Measurements from ENCODE around the gene HSPA9. TPM values are rescaled to one million over a fixed set of nuclear protein-coding genes. Genes with fewer than 3 reads are reported as not detected.

HSPA9 gene
- total RNA-seq, 2 experiments from 2014 or later, result 205 to 217 TPM

- ChIA-PET CTCF (interaction anchor here (1.3 kb wide), 1 partner anchor 25 kb away, joined by 6 read pairs; no protein-coding TSS in a partner anchor), POLR2A (no interaction called here)
- H3K36me3 Mint-ChIP-seq (ENCODE audit: low read depth), result no peaks in the 10 kb centered on the region
- H3K27me3 Mint-ChIP-seq, result peaks cover 25% of the 10 kb centered on the region
- no peaks in the 10 kb centered on the region for H3K9me3 Mint-ChIP-seq
- H3K27ac Mint-ChIP-seq, result no peak overlapping the region
- H3K4me3 Mint-ChIP-seq, result no peak overlapping the region
- DNase-seq, result no peak
- peaks cover 16% of the 10 kb centered on the region for H3K4me1 Mint-ChIP-seq
Observed at GRCh38 chr5:138604176-138604785, 29.1 kb upstream of the HSPA9 start.

- Mint-ChIP-seq H3K27me3 (peaks cover 30% of the 10 kb centered on the region), H3K4me3 (no peak overlapping the region), H3K27ac (no peak overlapping the region), H3K9me3 (no peaks in the 10 kb centered on the region), H3K36me3 (ENCODE audit: low read depth) (no peaks in the 10 kb centered on the region), H3K4me1 (peaks cover 16% of the 10 kb centered on the region)
- DNase-seq, result no peak
- ChIA-PET CTCF (interaction anchor here (1.3 kb wide), 1 partner anchor 24 kb away, joined by 6 read pairs; no protein-coding TSS in a partner anchor), POLR2A (no interaction called here)
Observed at GRCh38 chr5:138603249-138603920, 28.2 kb upstream of the HSPA9 start.

GRCh38 chr5:138602371-138603000 is 27.3 kb upstream of the HSPA9 start:
- H3K4me3 Mint-ChIP-seq, result no peak overlapping the region
- peaks cover 16% of the 10 kb centered on the region for H3K4me1 Mint-ChIP-seq
- ChIA-PET POLR2A (no interaction called here), CTCF (no interaction called here)
- peaks cover 32% of the 10 kb centered on the region for H3K27me3 Mint-ChIP-seq
- no peaks in the 10 kb centered on the region for H3K36me3 Mint-ChIP-seq (ENCODE audit: low read depth)
- DNase-seq, result no peak
- no peak overlapping the region for H3K27ac Mint-ChIP-seq
- no peaks in the 10 kb centered on the region for H3K9me3 Mint-ChIP-seq

GRCh38 chr5:138601444-138601843 is 26.2 kb upstream of the HSPA9 start:
- Mint-ChIP-seq H3K27ac (no peak overlapping the region), H3K9me3 (no peaks in the 10 kb centered on the region), H3K36me3 (ENCODE audit: low read depth) (no peaks in the 10 kb centered on the region), H3K4me1 (peaks cover 16% of the 10 kb centered on the region), H3K4me3 (no peak overlapping the region), H3K27me3 (peaks cover 32% of the 10 kb centered on the region)
- no peak for DNase-seq
- ChIA-PET CTCF (interaction anchor here (0.6 to 1.4 kb wide), 2 partner anchors 22 to 195 kb away, joined by 3 to 5 read pairs; no protein-coding TSS in a partner anchor), POLR2A (no interaction called here)

- Mint-ChIP-seq H3K4me3 (no peak overlapping the region), H3K27ac (no peak overlapping the region), H3K4me1 (peaks cover 14% of the 10 kb centered on the region), H3K36me3 (ENCODE audit: low read depth) (no peaks in the 10 kb centered on the region), H3K9me3 (no peaks in the 10 kb centered on the region), H3K27me3 (peaks cover 26% of the 10 kb centered on the region)
- DNase-seq, result no peak
- CTCF ChIA-PET, result interaction anchor here (1.4 kb wide), 1 partner anchor 21 kb away, joined by 5 read pairs; no protein-coding TSS in a partner anchor
- POLR2A ChIA-PET, result no interaction called here
Observed at GRCh38 chr5:138600446-138600845, 25.2 kb upstream of the HSPA9 start.

- H3K27me3 Mint-ChIP-seq, result peaks cover 22% of the 10 kb centered on the region
- H3K9me3 Mint-ChIP-seq, result no peaks in the 10 kb centered on the region
- POLR2A ChIA-PET, result interaction anchor here (0.6 kb wide), 1 partner anchor 989 kb away, joined by 3 read pairs; no protein-coding TSS in a partner anchor
- H3K4me3 Mint-ChIP-seq, result no peak overlapping the region
- no peaks in the 10 kb centered on the region for H3K36me3 Mint-ChIP-seq (ENCODE audit: low read depth)
- CTCF ChIA-PET, result interaction anchor here (0.6 kb wide), 1 partner anchor 14 kb away, joined by 5 read pairs; no protein-coding TSS in a partner anchor
- H3K27ac Mint-ChIP-seq, result no peak overlapping the region
- peaks cover 6% of the 10 kb centered on the region for H3K4me1 Mint-ChIP-seq
- no peak for DNase-seq
Observed at GRCh38 chr5:138597661-138598400, 22.6 kb upstream of the HSPA9 start.

- CTCF ChIA-PET, result interaction anchor here (1.2 kb wide), 1 partner anchor 17 kb away, joined by 5 read pairs; no protein-coding TSS in a partner anchor
- POLR2A ChIA-PET, result interaction anchor here (1.1 kb wide), 1 partner anchor 21 kb away, joined by 4 read pairs; the partner anchor contains the start of gene HSPA9
Observed at GRCh38 chr5:138596105-138596881, 21.1 kb upstream of the HSPA9 start.

GRCh38 chr5:138595180-138595795 is 20.1 kb upstream of the HSPA9 start:
- POLR2A ChIA-PET, result no interaction called here
- Mint-ChIP-seq H3K4me3 (no peak overlapping the region), H3K9me3 (no peaks in the 10 kb centered on the region), H3K27ac (no peak overlapping the region), H3K27me3 (peaks cover 13% of the 10 kb centered on the region), H3K4me1 (no peaks in the 10 kb centered on the region), H3K36me3 (ENCODE audit: low read depth) (no peaks in the 10 kb centered on the region)
- no peak for DNase-seq
- CTCF ChIA-PET, result interaction anchor here (0.8 kb wide), 1 partner anchor 9 kb away, joined by 3 read pairs; no protein-coding TSS in a partner anchor

More at GRCh38 chr5:138596105-138596881, 21.1 kb upstream of the HSPA9 start:
- no peaks in the 10 kb centered on the region for H3K4me1 Mint-ChIP-seq
- no peaks in the 10 kb centered on the region for H3K36me3 Mint-ChIP-seq (ENCODE audit: low read depth)
- H3K4me3 Mint-ChIP-seq, result no peak overlapping the region
- no peak overlapping the region for H3K27ac Mint-ChIP-seq
- DNase-seq, result no peak
- peaks cover 18% of the 10 kb centered on the region for H3K27me3 Mint-ChIP-seq
- H3K9me3 Mint-ChIP-seq, result no peaks in the 10 kb centered on the region

- POLR2A ChIA-PET, result interaction anchor here (1.2 kb wide), 1 partner anchor 19 kb away, joined by 3 read pairs; no protein-coding TSS in a partner anchor
- peaks cover 13% of the 10 kb centered on the region for H3K27me3 Mint-ChIP-seq
- no peaks in the 10 kb centered on the region for H3K9me3 Mint-ChIP-seq
- no peaks in the 10 kb centered on the region for H3K36me3 Mint-ChIP-seq (ENCODE audit: low read depth)
- no peak for DNase-seq
- no peaks in the 10 kb centered on the region for H3K4me1 Mint-ChIP-seq
- H3K4me3 Mint-ChIP-seq, result no peak overlapping the region
- H3K27ac Mint-ChIP-seq, result no peak overlapping the region
- CTCF ChIA-PET, result interaction anchor here (0.8 to 1.2 kb wide), 2 partner anchors 8 to 15 kb away, joined by 3 to 8 read pairs; no protein-coding TSS in a partner anchor
Observed at GRCh38 chr5:138594305-138595058, 19.3 kb upstream of the HSPA9 start.

- Mint-ChIP-seq H3K36me3 (ENCODE audit: low read depth) (no peaks in the 10 kb centered on the region), H3K4me3 (no peak overlapping the region), H3K27ac (no peak overlapping the region), H3K9me3 (no peaks in the 10 kb centered on the region), H3K27me3 (peaks cover 20% of the 10 kb centered on the region), H3K4me1 (no peaks in the 10 kb centered on the region)
- ChIA-PET POLR2A (no interaction called here), CTCF (interaction anchor here (1.3 kb wide), 1 partner anchor 9 kb away, joined by 7 read pairs; no protein-coding TSS in a partner anchor)
- no peak for DNase-seq
Observed at GRCh38 chr5:138588013-138588788, 13.0 kb upstream of the HSPA9 start.
